SK-N-SH (cell line): ENCODE data around the gene DOCK4. TPM values are rescaled to one million over a fixed set of nuclear protein-coding genes. Genes with fewer than 3 reads are reported as not detected.

Experiments
- CTCF ChIA-PET: fragments of 300-600, 350-600 bp; formaldehyde crosslinking; extraction: SDS; loops from one replicate; lab custom pipeline; 2021; lab: Yijun Ruan, JAX
- POLR2A ChIA-PET: fragments of 350-600 bp; sonication (Branson Sonifier 250); formaldehyde crosslinking; extraction: SDS; loops from one replicate; lab custom pipeline; 2020; ENCODE audit warnings: antibody characterized with exemption, inconsistent platforms; lab: Yijun Ruan, JAX
- DNase-seq: peaks from one replicate; pipeline ENCODE4 v3.0.0; 2012
- H2AFZ ChIP-seq: fragments of 200-600 bp; sonication (generic); 2 replicates; pipeline ENCODE4 v1.8.1; 2016; ENCODE audit warnings: antibody characterized with exemption, mild to moderate bottlenecking, low read depth
- H3F3A ChIP-seq: fragments of 200-600 bp; sonication (generic); replicated peaks from 2 replicates; pipeline ENCODE3; 2016; ENCODE audit warnings: antibody characterized with exemption, mild to moderate bottlenecking; ENCODE audit not compliant: insufficient read depth
- H3K27ac ChIP-seq, 2 experiments: fragments of 200-500 bp in 1 of 2; fragments of 200-600 bp in 1 of 2; sonication (Bioruptor generic) in 1 of 2; sonication (generic), shearing (Covaris generic) in 1 of 2; 2 replicates each; pipeline versions ENCODE4 v1.5.1 to v1.6.1; 2014 to 2016; ENCODE audit warnings: low read depth in 2 of 2, inconsistent platforms in 1 of 2, low read length in 1 of 2, mild to moderate bottlenecking in 1 of 2, mixed read lengths in 1 of 2
- H3K27me3 ChIP-seq: fragments of 200-600 bp; sonication (generic), shearing (Covaris generic); 2 replicates; pipeline ENCODE4 v1.6.1; 2016; ENCODE audit warnings: mixed run types; ENCODE audit not compliant: insufficient read depth
- H3K36me3 ChIP-seq, 2 experiments: fragments of 200-500 bp in 1 of 2; fragments of 200-600 bp in 1 of 2; sonication (Bioruptor generic) in 1 of 2; sonication (generic) in 1 of 2; replicated peaks in 1 of 2; 2 replicates each; pipeline versions ENCODE3 to v1.5.1; 2014 to 2016; ENCODE audit warnings: low read length in 1 of 2, mild to moderate bottlenecking in 1 of 2; ENCODE audit not compliant: insufficient read depth in 2 of 2, control insufficient read depth in 1 of 2
- H3K4me1 ChIP-seq, 2 experiments: fragments of 200-500 bp in 1 of 2; fragments of 200-600 bp in 1 of 2; sonication (Bioruptor generic) in 1 of 2; sonication (generic), shearing (Covaris generic) in 1 of 2; 2 replicates each; pipeline versions ENCODE4 v1.5.1 to v1.6.1; 2014 to 2016; ENCODE audit warnings: low read depth in 1 of 2, low read length in 1 of 2, mixed run types in 1 of 2; ENCODE audit not compliant: insufficient read depth in 2 of 2, control insufficient read depth in 1 of 2
- H3K4me2 ChIP-seq: fragments of 200-600 bp; sonication (generic), shearing (Covaris generic); 2 replicates; pipeline ENCODE4 v1.6.1; 2017; ENCODE audit warnings: mixed run types
- H3K4me3 ChIP-seq, 2 experiments: fragments of 200-500 bp in 1 of 2; fragments of 200-600 bp in 1 of 2; sonication (Bioruptor generic) in 1 of 2; sonication (generic), shearing (Covaris generic) in 1 of 2; 2 replicates each; pipeline versions ENCODE4 v1.5.1 to v1.8.1; 2014 to 2016; ENCODE audit warnings: low read depth in 2 of 2, inconsistent platforms in 1 of 2, low read length in 1 of 2, mild to moderate bottlenecking in 1 of 2, mixed read lengths in 1 of 2, moderate library complexity in 1 of 2
- H3K79me2 ChIP-seq: fragments of 200-600 bp; sonication (generic); 2 replicates; pipeline ENCODE4 v1.8.1; 2017; ENCODE audit warnings: mild to moderate bottlenecking; ENCODE audit not compliant: insufficient read depth
- H3K9ac ChIP-seq: fragments of 200-600 bp; sonication (generic); 2 replicates; pipeline ENCODE4 v1.6.1; 2017; ENCODE audit warnings: mixed run types
- H3K9me2 ChIP-seq: fragments of 200-600 bp; sonication (generic); 2 replicates; pipeline ENCODE4 v1.6.1; 2017; ENCODE audit warnings: mixed run types
- H3K9me3 ChIP-seq: fragments of 200-600 bp; sonication (generic); 2 replicates; pipeline ENCODE4 v1.6.1; 2017; ENCODE audit warnings: mixed run types, mild to moderate bottlenecking, moderate library complexity
- H4K20me1 ChIP-seq: fragments of 200-600 bp; sonication (generic); 2 replicates; pipeline ENCODE4 v1.6.1; 2017; ENCODE audit warnings: mild to moderate bottlenecking, mixed run types; ENCODE audit not compliant: insufficient read depth
- FOSL2 ChIP-seq: IDR thresholded peaks from 2 replicates; pipeline ENCODE4 v1.4.0; 2012; ENCODE audit warnings: low read depth, mild to moderate bottlenecking, moderate library complexity, borderline replicate concordance
- FOXJ3 ChIP-seq: sonication (generic); formaldehyde crosslinking; IDR thresholded peaks from 2 replicates; pipeline ENCODE4 v1.5.1; 2020; ENCODE audit warnings: mild to moderate bottlenecking, missing genetic modification reagents
- FOXM1 ChIP-seq: IDR thresholded peaks from 2 replicates; pipeline ENCODE4 v1.4.0; 2012; ENCODE audit warnings: low read depth, mild to moderate bottlenecking
- GATA2 ChIP-seq: sonication (generic); formaldehyde crosslinking; IDR thresholded peaks from 2 replicates; pipeline ENCODE4 v1.5.0; 2020; ENCODE audit warnings: mild to moderate bottlenecking, missing genetic modification reagents
- RCOR1 ChIP-seq: fragments of 150-350 bp; IDR thresholded peaks from 2 replicates; pipeline ENCODE4 v1.6.1; 2017; ENCODE audit warnings: antibody characterized with exemption, low read length
- RFX5 ChIP-seq: IDR thresholded peaks from 2 replicates; pipeline ENCODE4 v1.6.1; 2012; ENCODE audit warnings: mild to moderate bottlenecking, improper control_type of control experiment, low read length
- SIN3A ChIP-seq: IDR thresholded peaks from 2 replicates; pipeline ENCODE4 v1.6.1; 2012; ENCODE audit warnings: low read depth, mild to moderate bottlenecking, low read length, moderate library complexity, borderline replicate concordance
- SMC3 ChIP-seq: IDR thresholded peaks from 2 replicates; pipeline ENCODE4 v1.6.1; 2012; ENCODE audit warnings: low read depth, low read length, improper control_type of control experiment
- TCF12 ChIP-seq: IDR thresholded peaks from 2 replicates; pipeline ENCODE4 v1.4.0; 2012
- TEAD4 ChIP-seq: IDR thresholded peaks from 2 replicates; pipeline ENCODE4 v1.4.0; 2012; ENCODE audit warnings: mild to moderate bottlenecking, borderline replicate concordance; ENCODE audit not compliant: insufficient read depth
- WGBS: methylation state at CpG from one replicate; pipeline ENCODE4 v1.1.6; 2017; ENCODE audit warnings: low lambda C conversion rate; 5-methylcytosine and 5-hydroxymethylcytosine counted together
- polyA plus RNA-seq, 3 experiments: library from polyadenylated mRNA; depleted of rRNA; stranded (reverse); fragments of >200 nt; gene quantifications; 2 replicates each; pipeline ENCODE4 v1.2.3, GENCODE V29; 2012
- TF ChIP-seq, protein P1 (sequence below): fragments of 200-600 bp; sonication (generic); IDR thresholded peaks from 2 replicates; pipeline ENCODE4 v1.6.1; 2017; ENCODE audit warnings: antibody characterized with exemption, mild to moderate bottlenecking, moderate library complexity
- TF ChIP-seq, protein P2 (sequence below): IDR thresholded peaks from 2 replicates; pipeline ENCODE4 v1.4.0; 2012; ENCODE audit warnings: low read depth, borderline replicate concordance
- TF ChIP-seq, protein P3 (sequence below): IDR thresholded peaks from 2 replicates; pipeline ENCODE4 v1.4.0; 2012; ENCODE audit warnings: low read depth

Gene DOCK4
- polyA plus RNA-seq, 1 of the 3 experiments (the other 2 are of a cell fraction) = 8.5 TPM

DNA sequence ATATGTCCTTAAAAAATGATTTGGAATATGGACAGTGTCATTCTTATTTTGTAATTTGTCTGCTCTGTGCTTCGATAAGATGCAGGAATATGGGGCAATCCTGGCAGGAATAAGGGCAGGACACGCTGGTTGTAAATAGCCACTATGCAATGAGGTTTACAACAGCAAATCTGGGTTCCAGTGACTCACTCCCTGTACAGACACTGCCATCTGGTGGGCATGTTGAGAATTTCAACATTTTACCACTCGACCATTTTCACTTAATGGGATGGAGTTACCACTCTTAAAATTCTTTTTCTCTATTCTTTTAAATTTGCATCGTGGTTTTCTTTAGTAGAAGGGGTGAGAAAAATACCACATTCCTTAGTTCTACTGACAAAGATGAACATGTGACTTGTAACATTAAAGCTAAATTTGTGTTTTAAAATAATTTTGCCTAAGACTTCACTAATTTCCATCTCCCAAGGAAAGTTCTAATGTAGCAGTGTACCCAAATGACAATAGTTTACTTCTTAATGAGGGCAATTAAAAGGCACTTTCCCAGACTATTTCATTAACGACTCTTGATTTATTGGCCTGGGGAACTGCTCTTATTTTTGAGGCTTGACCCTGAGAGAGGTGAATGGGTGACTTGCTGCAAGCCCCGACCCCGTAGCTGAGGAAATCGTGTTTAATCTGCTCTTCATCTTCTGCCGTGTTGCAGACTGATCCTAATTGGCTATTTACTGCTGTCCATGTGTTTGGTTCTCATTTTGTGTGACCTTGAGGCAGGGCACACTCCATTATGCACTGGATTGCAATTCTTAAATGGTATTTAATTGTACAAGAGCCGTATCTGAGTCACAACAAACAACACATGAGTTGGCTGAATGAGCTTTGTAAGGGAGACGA lies 470.3 kb downstream of the DOCK4 start (continued):
- TF ChIP-seq RFX5 (peak; percentile 76), SMC3 (peak; percentile 96), FOXM1 (no peak), RCOR1 (peak; percentile 42; the same call in 1 of the 2 replicates)
- TF ChIP-seq, protein P1, sequence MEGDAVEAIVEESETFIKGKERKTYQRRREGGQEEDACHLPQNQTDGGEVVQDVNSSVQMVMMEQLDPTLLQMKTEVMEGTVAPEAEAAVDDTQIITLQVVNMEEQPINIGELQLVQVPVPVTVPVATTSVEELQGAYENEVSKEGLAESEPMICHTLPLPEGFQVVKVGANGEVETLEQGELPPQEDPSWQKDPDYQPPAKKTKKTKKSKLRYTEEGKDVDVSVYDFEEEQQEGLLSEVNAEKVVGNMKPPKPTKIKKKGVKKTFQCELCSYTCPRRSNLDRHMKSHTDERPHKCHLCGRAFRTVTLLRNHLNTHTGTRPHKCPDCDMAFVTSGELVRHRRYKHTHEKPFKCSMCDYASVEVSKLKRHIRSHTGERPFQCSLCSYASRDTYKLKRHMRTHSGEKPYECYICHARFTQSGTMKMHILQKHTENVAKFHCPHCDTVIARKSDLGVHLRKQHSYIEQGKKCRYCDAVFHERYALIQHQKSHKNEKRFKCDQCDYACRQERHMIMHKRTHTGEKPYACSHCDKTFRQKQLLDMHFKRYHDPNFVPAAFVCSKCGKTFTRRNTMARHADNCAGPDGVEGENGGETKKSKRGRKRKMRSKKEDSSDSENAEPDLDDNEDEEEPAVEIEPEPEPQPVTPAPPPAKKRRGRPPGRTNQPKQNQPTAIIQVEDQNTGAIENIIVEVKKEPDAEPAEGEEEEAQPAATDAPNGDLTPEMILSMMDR = peak; percentile 98

DNA sequence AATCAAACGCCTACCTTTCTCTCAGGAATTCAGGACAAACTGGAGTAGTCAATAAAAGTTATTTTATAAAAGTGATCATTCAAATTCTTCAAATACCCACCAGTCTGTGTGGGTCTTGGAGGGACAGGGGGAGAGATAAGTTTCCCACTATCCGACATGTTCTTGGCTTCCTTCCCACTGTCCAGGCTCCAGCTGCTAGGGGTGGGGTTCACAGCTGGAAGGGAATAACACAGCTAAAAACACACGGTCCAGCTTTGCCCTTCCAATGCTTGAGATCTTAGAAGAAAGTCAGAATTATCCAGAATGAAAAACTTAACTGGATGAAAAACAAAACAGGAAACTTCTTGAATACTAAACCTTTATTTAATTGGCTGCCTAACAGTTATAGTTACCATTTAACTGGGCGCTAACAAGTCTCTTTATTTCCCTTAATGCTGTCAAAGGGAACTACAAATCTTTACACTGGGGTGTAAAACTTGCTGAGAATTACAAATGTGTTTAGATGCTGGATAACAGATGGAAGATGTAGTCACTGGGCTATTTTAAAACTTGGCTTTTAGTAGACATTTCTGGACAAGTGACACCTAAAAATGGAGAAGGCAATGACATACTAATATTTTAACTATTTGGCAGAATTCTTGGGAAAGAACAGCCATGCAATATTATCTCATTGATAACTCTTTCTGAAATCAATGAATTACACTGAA lies 471.1 kb downstream of the DOCK4 start:
- H3K27me3 ChIP-seq = no peaks in the 10 kb centered on the region
- POLR2A ChIA-PET = no interaction called here
- no peak for TF ChIP-seq FOXM1
- no peak for TF ChIP-seq SIN3A
- TF ChIP-seq, protein P2, sequence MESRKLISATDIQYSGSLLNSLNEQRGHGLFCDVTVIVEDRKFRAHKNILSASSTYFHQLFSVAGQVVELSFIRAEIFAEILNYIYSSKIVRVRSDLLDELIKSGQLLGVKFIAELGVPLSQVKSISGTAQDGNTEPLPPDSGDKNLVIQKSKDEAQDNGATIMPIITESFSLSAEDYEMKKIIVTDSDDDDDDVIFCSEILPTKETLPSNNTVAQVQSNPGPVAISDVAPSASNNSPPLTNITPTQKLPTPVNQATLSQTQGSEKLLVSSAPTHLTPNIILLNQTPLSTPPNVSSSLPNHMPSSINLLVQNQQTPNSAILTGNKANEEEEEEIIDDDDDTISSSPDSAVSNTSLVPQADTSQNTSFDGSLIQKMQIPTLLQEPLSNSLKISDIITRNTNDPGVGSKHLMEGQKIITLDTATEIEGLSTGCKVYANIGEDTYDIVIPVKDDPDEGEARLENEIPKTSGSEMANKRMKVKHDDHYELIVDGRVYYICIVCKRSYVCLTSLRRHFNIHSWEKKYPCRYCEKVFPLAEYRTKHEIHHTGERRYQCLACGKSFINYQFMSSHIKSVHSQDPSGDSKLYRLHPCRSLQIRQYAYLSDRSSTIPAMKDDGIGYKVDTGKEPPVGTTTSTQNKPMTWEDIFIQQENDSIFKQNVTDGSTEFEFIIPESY = no peak
- no peak for TF ChIP-seq FOSL2
- TF ChIP-seq FOXJ3 (CRISPR knock-in tag) = no peak
- TF ChIP-seq TCF12 = no peak
- TF ChIP-seq TEAD4 = no peak
- TF ChIP-seq, protein P3, sequence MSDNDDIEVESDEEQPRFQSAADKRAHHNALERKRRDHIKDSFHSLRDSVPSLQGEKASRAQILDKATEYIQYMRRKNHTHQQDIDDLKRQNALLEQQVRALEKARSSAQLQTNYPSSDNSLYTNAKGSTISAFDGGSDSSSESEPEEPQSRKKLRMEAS = no peak
- no peak for TF ChIP-seq GATA2 (CRISPR knock-in tag)
- TF ChIP-seq, protein P1 = no peak
- TF ChIP-seq, all 33 proteins: peak for 0
- Histone ChIP-seq H3K9ac (no peak overlapping the region), H3K79me2 (no peaks in the 10 kb centered on the region), H3K9me3 (no peaks in the 10 kb centered on the region), H3K9me2 (no peaks in the 10 kb centered on the region), H3K4me3 (no peak overlapping the region), H3K4me1 (peaks cover 0 to 22% of the 10 kb centered on the region in 2 experiments; a peak in 2 of 4 replicates), H3K27ac (no peak overlapping the region), H3F3A (no peaks in the 10 kb centered on the region), H3K36me3 (peaks cover 0 to 12% of the 10 kb centered on the region in 2 experiments), H3K4me2 (no peak overlapping the region), H2AFZ (no peak overlapping the region), H4K20me1 (no peaks in the 10 kb centered on the region)
- WGBS = 71% methylated on average over 4 of the region's 4 CpGs
- no peak for DNase-seq
- CTCF ChIA-PET = interaction anchor here (0.7 to 2.3 kb wide), 19 partner anchors 9 to 761 kb away, joined by 3 to 11 read pairs (median 4); partner anchors contain the start of gene IMMP2L
